Parathyroid adenoma (tissue), 2 donors: ENCODE data around the gene S100A14.
"Not testable (repeated sequence)": the region's sequence is repeated elsewhere in the genome, so short reads cannot be mapped to it uniquely, and the experiment has no call there.

Source experiments
- H2AFZ ChIP-seq: fragments of 300-600 bp; sonication (generic); one replicate; pipeline ENCODE4 v1.7.0; 2017; ENCODE audit warnings: antibody characterized with exemption, mild to moderate bottlenecking
- H3K27ac ChIP-seq: fragments of 300-600 bp; sonication (generic); one replicate; pipeline ENCODE4 v1.7.0; 2017
- H3K27me3 ChIP-seq: fragments of 300-600 bp; sonication (generic); one replicate; pipeline ENCODE4 v1.7.0; 2017; ENCODE audit warnings: low read length; ENCODE audit not compliant: control insufficient read depth, insufficient read depth
- H3K36me3 ChIP-seq: fragments of 300-600 bp; sonication (generic); one replicate; pipeline ENCODE4 v1.7.0; 2017; ENCODE audit warnings: low read length; ENCODE audit not compliant: control insufficient read depth, insufficient read depth
- H3K4me1 ChIP-seq: fragments of 300-600 bp; sonication (generic); one replicate; pipeline ENCODE4 v1.7.0; 2017; ENCODE audit warnings: control low read depth
- H3K4me2 ChIP-seq: fragments of 300-600 bp; sonication (generic); one replicate; pipeline ENCODE4 v1.7.0; 2017; ENCODE audit warnings: low read length
- H3K4me3 ChIP-seq: fragments of 300-600 bp; sonication (generic); one replicate; pipeline ENCODE4 v1.7.0; 2017; ENCODE audit warnings: low read depth, low read length
- H3K79me2 ChIP-seq: fragments of 300-600 bp; sonication (generic); one replicate; pipeline ENCODE4 v1.7.0; 2017; ENCODE audit warnings: control low read depth
- H3K9ac ChIP-seq: fragments of 300-600 bp; sonication (generic); one replicate; pipeline ENCODE4 v1.7.0; 2017; ENCODE audit warnings: mild to moderate bottlenecking
- H3K9me3 ChIP-seq: fragments of 300-600 bp; sonication (generic); one replicate; pipeline ENCODE4 v1.7.0; 2017; ENCODE audit warnings: low read length; ENCODE audit not compliant: control insufficient read depth
- TF ChIP-seq, protein P1 (sequence below): fragments of 300-600 bp; sonication (generic); IDR thresholded peaks from one replicate; pipeline ENCODE4 v1.7.0; 2017; ENCODE audit warnings: antibody characterized with exemption, mild to moderate bottlenecking
- donor health status: primary hyperparathyroidism.

Gene S100A14

DNA sequence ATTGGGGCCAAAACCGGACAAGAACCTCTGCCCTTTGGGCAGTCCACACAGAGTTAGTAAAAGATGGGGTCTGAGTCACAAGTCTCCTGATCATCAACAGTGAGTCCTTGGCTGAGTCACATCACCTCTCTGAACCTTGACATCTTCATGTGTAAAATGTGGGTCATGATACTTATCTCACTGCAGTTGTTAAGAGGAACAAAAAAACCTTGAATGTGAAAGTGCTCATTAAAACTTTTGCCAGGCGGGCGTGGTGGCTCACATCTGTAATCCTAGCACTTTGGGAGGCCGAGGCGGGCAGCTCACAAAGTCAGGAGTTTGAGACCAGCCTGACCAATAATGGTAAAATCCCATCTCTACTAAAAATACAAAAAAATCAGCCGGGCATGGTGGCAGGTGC lies 18.9 kb downstream of the S100A14 start:
- no peak overlapping the region for H3K27ac ChIP-seq
- H3K4me2 ChIP-seq = no peak overlapping the region
- TF ChIP-seq, protein P1, sequence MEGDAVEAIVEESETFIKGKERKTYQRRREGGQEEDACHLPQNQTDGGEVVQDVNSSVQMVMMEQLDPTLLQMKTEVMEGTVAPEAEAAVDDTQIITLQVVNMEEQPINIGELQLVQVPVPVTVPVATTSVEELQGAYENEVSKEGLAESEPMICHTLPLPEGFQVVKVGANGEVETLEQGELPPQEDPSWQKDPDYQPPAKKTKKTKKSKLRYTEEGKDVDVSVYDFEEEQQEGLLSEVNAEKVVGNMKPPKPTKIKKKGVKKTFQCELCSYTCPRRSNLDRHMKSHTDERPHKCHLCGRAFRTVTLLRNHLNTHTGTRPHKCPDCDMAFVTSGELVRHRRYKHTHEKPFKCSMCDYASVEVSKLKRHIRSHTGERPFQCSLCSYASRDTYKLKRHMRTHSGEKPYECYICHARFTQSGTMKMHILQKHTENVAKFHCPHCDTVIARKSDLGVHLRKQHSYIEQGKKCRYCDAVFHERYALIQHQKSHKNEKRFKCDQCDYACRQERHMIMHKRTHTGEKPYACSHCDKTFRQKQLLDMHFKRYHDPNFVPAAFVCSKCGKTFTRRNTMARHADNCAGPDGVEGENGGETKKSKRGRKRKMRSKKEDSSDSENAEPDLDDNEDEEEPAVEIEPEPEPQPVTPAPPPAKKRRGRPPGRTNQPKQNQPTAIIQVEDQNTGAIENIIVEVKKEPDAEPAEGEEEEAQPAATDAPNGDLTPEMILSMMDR = no peak
- no peaks in the 10 kb centered on the region for H3K79me2 ChIP-seq
- no peak overlapping the region for H3K4me3 ChIP-seq
- no peak overlapping the region for H3K9ac ChIP-seq
- no peaks in the 10 kb centered on the region for H3K36me3 ChIP-seq
- H3K4me1 ChIP-seq = no peaks in the 10 kb centered on the region
- H3K9me3 ChIP-seq = no peaks in the 10 kb centered on the region
- H2AFZ ChIP-seq = no peak overlapping the region
- H3K27me3 ChIP-seq = no peaks in the 10 kb centered on the region

DNA sequence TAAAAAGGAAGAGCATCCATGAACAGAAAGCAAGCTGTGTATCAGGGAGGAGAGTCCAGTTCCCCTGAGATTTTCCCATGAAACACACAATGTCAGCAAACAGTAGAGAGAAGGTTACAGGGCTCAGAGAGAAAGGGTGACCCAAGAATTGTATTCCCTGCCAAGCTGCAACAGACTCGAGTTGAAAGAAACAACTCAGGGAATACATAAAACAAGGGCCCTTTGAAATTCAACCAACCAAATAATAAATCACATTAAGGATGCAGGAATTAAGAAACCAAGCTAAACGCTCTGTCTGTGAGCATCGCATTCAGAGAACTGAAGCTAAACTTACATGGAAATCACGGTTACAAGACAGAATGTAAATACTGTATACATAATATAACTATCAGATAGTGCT lies 23.4 kb downstream of the S100A14 start:
- no peak overlapping the region for H3K9ac ChIP-seq

DNA sequence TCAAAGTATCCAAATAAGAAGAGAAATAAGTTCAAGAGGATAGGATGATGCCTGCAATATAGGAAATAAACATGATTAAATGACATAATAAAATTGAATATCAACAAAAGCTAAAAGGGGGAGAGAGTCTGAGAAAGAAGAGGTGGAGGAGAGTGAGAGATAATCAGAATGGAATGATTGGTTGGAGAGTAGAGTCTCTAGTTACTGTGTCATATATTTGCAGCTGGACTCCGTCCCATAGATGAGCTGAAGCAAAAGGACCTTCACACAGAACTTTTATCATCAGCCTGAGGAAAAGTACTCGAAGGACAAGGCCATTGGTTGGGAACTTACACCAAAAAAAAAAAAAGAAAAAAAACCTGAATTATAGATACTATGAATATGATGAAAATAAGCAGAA lies 27.6 kb downstream of the S100A14 start:
- H3K79me2 ChIP-seq = no peaks in the 10 kb centered on the region
- H3K4me1 ChIP-seq = no peaks in the 10 kb centered on the region
- peak overlapping the region; percentile 25 for H2AFZ ChIP-seq
- H3K4me2 ChIP-seq = no peak overlapping the region
- no peak overlapping the region for H3K4me3 ChIP-seq
- H3K27ac ChIP-seq = peak overlapping the region; percentile 6
- H3K9me3 ChIP-seq = no peaks in the 10 kb centered on the region
- no peaks in the 10 kb centered on the region for H3K27me3 ChIP-seq
- H3K36me3 ChIP-seq = no peaks in the 10 kb centered on the region
- TF ChIP-seq, protein P1 = no peak
- no peak overlapping the region for H3K9ac ChIP-seq

More for the DNA sequence above, 23.4 kb downstream of the S100A14 start:
- H2AFZ ChIP-seq = no peak overlapping the region
- H3K36me3 ChIP-seq = no peaks in the 10 kb centered on the region
- TF ChIP-seq, protein P1 = no peak
- H3K4me1 ChIP-seq = no peaks in the 10 kb centered on the region
- H3K27ac ChIP-seq = no peak overlapping the region
- H3K79me2 ChIP-seq = no peaks in the 10 kb centered on the region
- H3K4me2 ChIP-seq = no peak overlapping the region
- H3K9me3 ChIP-seq = no peaks in the 10 kb centered on the region
- H3K4me3 ChIP-seq = no peak overlapping the region
- H3K27me3 ChIP-seq = no peaks in the 10 kb centered on the region

DNA sequence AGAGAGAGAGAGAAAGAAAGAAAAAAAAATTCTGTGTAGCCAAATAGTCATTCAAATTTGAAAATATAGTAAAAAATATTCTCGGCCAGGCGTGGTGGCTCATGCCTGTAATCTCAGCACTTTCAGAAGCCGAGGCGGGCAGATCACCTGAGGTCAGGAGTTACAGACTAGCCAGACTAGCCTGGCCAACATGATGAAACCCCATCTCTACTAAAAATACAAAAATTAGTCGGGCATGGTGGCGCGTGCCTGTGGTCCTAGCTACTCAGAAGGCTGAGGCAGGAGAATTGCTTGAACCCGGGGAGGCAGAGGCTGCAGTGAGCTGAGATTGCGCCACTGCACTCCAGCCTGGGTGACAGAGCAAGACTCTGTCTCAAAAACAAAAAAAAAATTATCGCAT lies 28.1 kb downstream of the S100A14 start:
- Histone ChIP-seq H2AFZ (peak overlapping the region; percentile 25), H3K27ac (peak overlapping the region; percentile 6)
- not testable (repeated sequence) for H3K79me2 ChIP-seq, H3K9me3 ChIP-seq, H3K4me3 ChIP-seq, H3K36me3 ChIP-seq, H3K27me3 ChIP-seq, H3K9ac ChIP-seq, H3K4me1 ChIP-seq, H3K4me2 ChIP-seq

DNA sequence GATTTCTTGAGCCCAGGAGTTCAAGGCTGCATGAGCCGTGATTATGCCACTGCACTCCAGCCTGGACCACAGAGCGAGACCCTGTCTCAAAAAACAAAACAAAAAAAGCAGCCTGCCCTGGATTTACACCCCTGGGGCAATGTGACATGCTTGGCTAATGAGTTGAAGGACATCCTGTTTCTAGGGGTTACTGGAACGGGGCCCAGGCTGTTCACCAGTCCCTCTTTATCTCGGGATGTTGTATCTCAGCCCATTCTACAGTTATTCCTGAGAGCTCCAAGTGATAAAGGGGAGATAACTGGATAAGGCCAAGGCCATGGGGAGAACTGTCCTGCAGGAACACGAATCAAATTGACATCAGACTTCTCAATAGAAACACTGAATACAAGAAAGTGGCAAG lies 28.8 kb downstream of the S100A14 start:
- TF ChIP-seq, protein P1 = no peak
- no peak overlapping the region for H2AFZ ChIP-seq
- H3K4me3 ChIP-seq = no peak overlapping the region

More for the DNA sequence above, 28.8 kb downstream of the S100A14 start:
- H3K36me3 ChIP-seq = no peaks in the 10 kb centered on the region
- H3K9ac ChIP-seq = no peak overlapping the region
- H3K4me1 ChIP-seq = no peaks in the 10 kb centered on the region
- no peaks in the 10 kb centered on the region for H3K9me3 ChIP-seq
- H3K4me2 ChIP-seq = no peak overlapping the region
- peak overlapping the region; percentile 6 for H3K27ac ChIP-seq
- H3K79me2 ChIP-seq = no peaks in the 10 kb centered on the region
- no peaks in the 10 kb centered on the region for H3K27me3 ChIP-seq
